ENCODE measurements around the gene IVNS1ABP. TPM values are rescaled to one million over a fixed set of nuclear protein-coding genes. Genes with fewer than 3 reads are reported as not detected.

The IVNS1ABP gene
- total RNA-seq, 4 donors from 2014 or later = 51.7 to 87.8 (median 61.1) TPM

DNA sequence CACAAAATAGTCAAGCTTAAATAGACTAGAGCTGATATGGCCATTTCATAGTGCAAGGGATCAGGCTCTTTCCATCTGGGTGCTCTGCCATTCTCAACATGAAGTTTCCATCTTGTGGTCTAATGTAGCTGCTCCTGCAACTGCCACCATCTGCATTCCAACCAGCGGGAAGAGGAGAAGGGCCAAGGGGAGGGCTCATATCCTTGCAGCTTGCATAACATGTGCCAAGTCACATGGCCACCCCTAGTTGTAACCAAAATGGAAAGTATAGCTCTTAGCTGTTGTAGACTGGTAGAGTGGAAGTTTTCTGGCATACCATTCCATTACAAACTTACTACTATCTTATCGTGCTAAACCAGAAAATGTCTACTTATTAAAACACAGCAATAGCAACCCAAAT, 38.9 kb upstream of the IVNS1ABP start:
- intact Hi-C loops (cut with DNase I) = no loop called here
- no peaks in the 10 kb centered on the region for H3K4me1 ChIP-seq
- H3K27me3 ChIP-seq = no peaks in the 10 kb centered on the region
- H3K27ac ChIP-seq = no peak overlapping the region
- DNase-seq = no peak
- TF ChIP-seq POLR2A (IDR thresholded peaks at IDR 0.05) (no peak), CTCF (IDR thresholded peaks at IDR 0.05) (no peak)
- WGBS, 2 donors = 84 to 87% methylated on average over 2 of the region's 2 CpGs
- no peaks in the 10 kb centered on the region for H3K36me3 ChIP-seq
- no peaks in the 10 kb centered on the region for H3K9me3 ChIP-seq
- H3K4me3 ChIP-seq (replicated peaks in 1 of 3) = no peak overlapping the region

GRCh38 chr1:185353124-185353523, 36.1 kb upstream of the IVNS1ABP start:
- WGBS, 2 donors = 76 to 87% methylated on average over 4 of the region's 4 CpGs
- no peak overlapping the region for H3K27ac ChIP-seq
- no peak for TF ChIP-seq CTCF (IDR thresholded peaks at IDR 0.05)
- TF ChIP-seq POLR2A (IDR thresholded peaks at IDR 0.05) = no peak

DNA sequence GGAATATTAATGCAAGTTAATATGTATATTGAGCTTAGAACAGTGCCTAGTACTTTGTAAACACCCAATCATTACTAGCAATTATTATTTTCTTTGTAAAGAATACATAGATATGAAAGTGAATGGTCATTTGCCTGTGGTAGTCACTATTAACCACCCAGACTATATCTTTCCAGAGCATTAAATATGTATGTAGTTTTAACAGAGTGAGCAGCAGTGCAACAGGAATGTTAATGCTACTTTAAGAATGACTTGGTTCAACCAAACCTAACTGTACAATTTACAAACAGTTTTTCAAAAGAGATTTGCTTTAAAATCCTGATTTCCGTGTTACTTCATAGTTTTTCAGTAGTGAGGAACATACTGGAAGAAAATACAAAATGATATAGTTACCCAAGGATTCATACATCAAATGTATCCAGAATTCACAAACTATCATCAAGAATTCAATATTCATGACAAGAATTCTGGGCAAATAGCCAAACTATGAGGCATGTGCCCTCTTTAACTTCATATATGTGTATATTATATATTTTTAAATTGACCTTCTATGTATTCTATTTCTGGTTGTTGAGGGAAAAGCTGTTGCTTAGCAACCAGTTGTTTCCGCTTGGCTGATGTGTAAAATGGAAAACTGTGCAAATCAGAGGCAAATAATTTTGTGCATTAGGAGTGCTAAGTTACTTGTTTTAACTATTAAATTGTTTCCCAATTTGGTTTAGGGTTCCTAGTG, 34.9 kb upstream of the IVNS1ABP start:
- intact Hi-C loops (cut with DNase I) = no loop called here

More at GRCh38 chr1:185353124-185353523, 36.1 kb upstream of the IVNS1ABP start:
- Histone ChIP-seq H3K4me3 (replicated peaks in 1 of 3) (no peak overlapping the region), H3K27me3 (no peaks in the 10 kb centered on the region), H3K36me3 (no peaks in the 10 kb centered on the region), H3K4me1 (no peaks in the 10 kb centered on the region), H3K9me3 (no peaks in the 10 kb centered on the region)
- intact Hi-C loops (cut with DNase I) = no loop called here
- no peak for DNase-seq

DNA sequence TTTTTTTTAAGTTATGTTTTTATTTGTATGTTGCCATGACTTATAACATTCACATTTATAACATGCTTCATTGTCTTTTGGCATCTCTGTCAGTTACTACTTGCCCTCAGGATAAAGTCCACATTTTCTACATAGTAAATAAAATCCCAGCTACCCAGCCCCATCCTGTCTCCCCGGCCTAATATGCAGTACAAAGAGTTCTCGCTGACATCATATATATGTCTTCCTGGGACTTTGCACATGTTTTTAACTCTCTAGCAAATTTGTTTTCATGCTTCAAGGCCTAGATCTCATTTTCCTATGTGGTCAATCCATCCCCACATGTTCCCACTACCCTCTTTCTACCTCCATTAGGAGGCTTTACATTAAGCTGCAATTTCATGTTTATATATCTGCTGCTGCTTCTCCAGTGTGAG, 33.0 kb upstream of the IVNS1ABP start:
- Histone ChIP-seq H3K27ac (no peak overlapping the region), H3K4me3 (replicated peaks in 1 of 3) (no peak overlapping the region), H3K4me1 (no peaks in the 10 kb centered on the region), H3K9me3 (no peaks in the 10 kb centered on the region), H3K27me3 (no peaks in the 10 kb centered on the region), H3K36me3 (no peaks in the 10 kb centered on the region)
- 87 to 88% methylated on average over 2 of the region's 2 CpGs for WGBS, 2 donors
- intact Hi-C loops (cut with DNase I) = no loop called here
- TF ChIP-seq POLR2A (IDR thresholded peaks at IDR 0.05) = no peak
- no peak for TF ChIP-seq CTCF (IDR thresholded peaks at IDR 0.05)
- DNase-seq = no peak

More for the DNA sequence above, 34.9 kb upstream of the IVNS1ABP start:
- H3K27me3 ChIP-seq = no peaks in the 10 kb centered on the region
- H3K36me3 ChIP-seq = no peaks in the 10 kb centered on the region
- H3K4me1 ChIP-seq = no peaks in the 10 kb centered on the region
- no peaks in the 10 kb centered on the region for H3K9me3 ChIP-seq
- H3K4me3 ChIP-seq (replicated peaks in 1 of 3) = no peak overlapping the region
- DNase-seq = no peak
- H3K27ac ChIP-seq = no peak overlapping the region
- TF ChIP-seq POLR2A (IDR thresholded peaks at IDR 0.05) (no peak), CTCF (IDR thresholded peaks at IDR 0.05) (no peak)
- whole genome bisulfite sequencing, 2 donors = 78 to 81% methylated on average over 2 of the region's 2 CpGs

DNA sequence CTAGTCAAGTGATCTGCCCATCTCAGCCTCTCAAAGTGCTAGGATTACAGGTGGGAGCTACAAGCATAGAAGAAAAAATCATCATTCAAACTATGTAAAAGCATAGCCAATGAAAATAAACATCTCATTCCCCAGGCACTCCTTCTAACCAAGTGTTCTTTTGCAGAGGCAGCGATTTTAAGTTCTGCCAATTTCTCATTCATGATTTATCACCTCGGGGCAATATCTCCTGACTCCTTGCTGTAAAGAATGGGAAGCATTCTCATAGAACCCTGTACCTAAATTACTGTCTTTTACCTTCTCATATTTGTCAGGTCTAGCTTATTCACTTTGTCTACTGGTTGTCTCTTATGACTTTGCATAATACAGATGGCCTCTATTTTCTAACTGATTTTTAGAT, 32.5 kb upstream of the IVNS1ABP start:
- H3K4me3 ChIP-seq (replicated peaks in 1 of 3) = no peak overlapping the region
- DNase-seq = no peak
- H3K27me3 ChIP-seq = no peaks in the 10 kb centered on the region
- H3K36me3 ChIP-seq = no peaks in the 10 kb centered on the region
- intact Hi-C loops (cut with DNase I) = no loop called here
- H3K4me1 ChIP-seq = no peaks in the 10 kb centered on the region
- no peak overlapping the region for H3K27ac ChIP-seq
- WGBS, 2 donors = 80 to 88% methylated on average over 2 of the region's 2 CpGs
- no peak for TF ChIP-seq CTCF (IDR thresholded peaks at IDR 0.05)
- no peak for TF ChIP-seq POLR2A (IDR thresholded peaks at IDR 0.05)
- H3K9me3 ChIP-seq = no peaks in the 10 kb centered on the region
